Nasal cavity respiratory epithelium epithelial cell of viscerocranial mucosa (primary cell): ENCODE results near the gene KBTBD13. TPM values are rescaled to one million over a fixed set of nuclear protein-coding genes. Genes with fewer than 3 reads are reported as not detected.

ENCODE experiments used
- total RNA-seq: library from RNA; depleted of rRNA; stranded (reverse); fragments of >200 nt; gene quantifications from 2 replicates; pipeline ENCODE4 v1.2.3, GENCODE V29; 2014

Gene KBTBD13
- total RNA-seq = not detected in 2 replicates

DNA sequence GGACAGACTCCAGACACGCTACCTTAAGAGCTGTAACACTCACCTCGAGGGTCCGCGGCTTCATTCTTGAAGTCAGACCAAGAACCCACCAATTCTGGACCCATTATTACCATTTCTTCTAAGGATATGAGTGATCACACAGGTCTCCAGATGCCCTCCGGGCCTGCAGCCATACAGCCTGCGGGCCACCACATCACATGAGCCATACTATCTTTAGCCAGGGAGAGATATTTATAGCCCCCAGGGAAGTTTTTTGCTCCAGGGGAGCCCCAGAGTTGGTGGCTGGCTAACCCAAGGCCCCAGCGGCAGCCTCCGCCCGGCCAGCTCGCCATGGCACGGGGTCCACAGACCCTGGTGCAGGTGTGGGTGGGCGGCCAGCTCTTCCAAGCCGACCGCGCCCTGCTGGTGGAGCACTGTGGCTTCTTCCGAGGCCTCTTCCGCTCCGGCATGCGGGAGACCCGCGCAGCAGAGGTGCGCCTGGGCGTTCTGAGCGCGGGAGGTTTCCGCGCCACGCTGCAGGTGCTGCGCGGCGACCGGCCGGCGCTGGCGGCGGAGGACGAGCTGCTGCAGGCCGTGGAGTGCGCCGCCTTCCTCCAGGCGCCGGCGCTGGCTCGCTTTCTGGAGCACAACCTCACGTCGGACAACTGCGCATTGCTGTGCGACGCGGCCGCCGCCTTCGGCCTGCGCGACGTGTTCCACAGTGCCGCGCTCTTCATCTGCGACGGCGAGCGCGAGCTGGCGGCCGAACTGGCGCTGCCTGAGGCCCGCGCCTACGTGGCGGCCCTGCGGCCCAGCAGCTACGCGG, at the start of gene KBTBD13:
Gene KBTBD13 (plus strand): TSS at position 261 of the 805 bp plus-strand sequence. CDS start 70 bp downstream, at position 331.

DNA sequence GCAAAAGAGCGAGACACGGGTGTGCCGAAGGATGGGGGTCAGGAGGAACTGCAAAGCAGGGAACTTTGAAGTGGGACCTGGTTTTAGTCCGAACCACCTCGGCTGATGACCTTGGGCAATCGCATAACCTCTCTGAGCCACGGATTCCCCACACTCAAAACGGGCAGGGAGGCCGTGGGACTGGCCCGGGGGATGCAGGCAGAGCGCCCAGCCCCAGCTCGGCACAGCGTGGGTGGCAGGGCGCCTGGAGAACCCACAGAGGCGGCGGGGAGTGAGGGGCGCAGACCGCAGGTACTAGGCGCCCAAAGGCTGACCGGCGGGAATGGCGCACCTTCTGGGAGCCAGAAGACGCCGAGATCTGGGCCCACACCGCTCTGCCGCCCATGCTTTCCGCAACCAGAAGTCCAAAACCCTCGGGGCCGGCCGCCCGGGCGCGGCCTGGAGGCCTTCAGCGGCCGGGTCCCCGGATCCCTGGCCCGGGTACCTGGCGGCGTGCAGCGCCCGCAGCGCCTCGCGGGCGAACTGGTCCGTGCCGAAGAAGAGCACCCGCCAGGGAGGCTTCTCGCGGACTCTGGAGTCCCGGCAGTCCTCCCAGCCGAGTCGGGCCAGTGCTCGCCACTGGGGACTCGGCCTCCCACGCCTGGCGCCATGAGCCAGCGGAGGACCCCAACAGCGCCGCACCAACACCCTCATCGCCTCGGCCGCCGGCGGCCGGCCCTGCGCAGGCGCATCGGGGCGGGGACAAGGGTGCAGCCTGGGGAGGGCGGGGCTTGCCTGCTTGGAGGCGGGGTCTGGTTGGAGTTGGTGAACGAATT, 47.4 kb upstream of the KBTBD13 start, which contains the start of gene MTFMT:
Gene MTFMT (minus strand): TSS at position 719 of the 815 bp plus-strand sequence. CDS start 26 bp downstream, at position 693.

DNA sequence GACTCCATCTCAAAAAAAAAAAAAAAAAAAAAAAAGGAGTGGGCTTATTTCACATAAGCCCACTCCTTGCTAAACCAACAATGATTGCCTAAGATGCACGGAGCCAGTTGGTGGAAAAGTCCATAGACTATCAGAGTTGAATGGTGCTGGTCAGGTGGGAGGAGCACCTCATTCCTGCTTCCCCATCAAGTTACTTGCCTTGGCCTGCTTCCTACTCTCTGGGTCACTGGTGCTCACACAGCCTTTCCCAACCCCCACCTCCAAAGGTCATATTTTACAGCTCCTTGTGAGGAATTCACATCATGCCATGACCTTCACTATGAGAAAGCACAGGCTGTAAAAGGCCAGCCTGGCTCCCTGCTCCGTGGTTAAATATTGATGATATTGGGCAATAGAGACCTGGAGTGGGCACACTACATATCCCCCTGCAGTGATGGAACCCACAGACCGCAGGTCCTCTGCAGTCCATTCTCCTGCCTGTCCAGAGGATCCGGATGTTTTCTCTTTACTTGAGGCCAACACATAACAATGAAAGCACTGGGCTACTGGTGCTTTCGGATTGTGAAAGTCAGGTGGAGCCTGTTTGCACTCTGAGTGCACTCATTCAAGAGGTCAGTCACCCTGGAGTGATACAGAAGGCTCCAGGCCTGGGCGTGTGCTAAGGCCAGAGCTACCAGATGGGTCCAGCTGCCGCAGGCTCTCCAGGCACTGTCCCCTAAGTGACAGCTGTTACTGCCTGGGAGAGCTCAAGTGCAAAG, 31.6 kb upstream of the KBTBD13 start, which contains the start of gene SLC51B:
Gene SLC51B (plus strand): TSS at position 664 of the 758 bp plus-strand sequence. CDS start 4,618 bp downstream, outside the sequence.

GRCh38 chr15:65067645-65068402, 8.7 kb upstream of the KBTBD13 start, which contains the start of gene RASL12:
Gene RASL12 (minus strand): TSS chr15:65067991. CDS start chr15:65067835, 156 bp downstream.

GRCh38 chr15:65115086-65115485, 38.5 kb downstream of the KBTBD13 start, which contains the start of gene UBAP1L:
Gene UBAP1L (minus strand): TSS chr15:65115200. CDS start chr15:65106215, 8,985 bp downstream.

Other genes with a start within 250 kb of the KBTBD13 start
- 6.5 and 11.4 TPM in 2 replicates for gene PLEKHO2, start 234.8 kb upstream of the KBTBD13 start, total RNA-seq
- gene ANKDD1A, start 164.8 kb upstream of the KBTBD13 start, total RNA-seq = 0.68 and 2.8 TPM in 2 replicates
- gene SPG21, start 86.8 kb upstream of the KBTBD13 start, total RNA-seq = 78.9 and 117 TPM in 2 replicates
- 16.1 and 30.9 TPM in 2 replicates for gene MTFMT, start 47.1 kb upstream of the KBTBD13 start, total RNA-seq
- not detected in 2 replicates for gene SLC51B, start 31.4 kb upstream of the KBTBD13 start, total RNA-seq
- not detected in 2 replicates for gene RASL12, start 8.8 kb upstream of the KBTBD13 start, total RNA-seq
- gene UBAP1L, start 38.5 kb downstream of the KBTBD13 start, total RNA-seq = 0.34 and 2.5 TPM in 2 replicates
- gene PDCD7, start 57.1 kb downstream of the KBTBD13 start, total RNA-seq = 14.0 and 17.9 TPM in 2 replicates
- gene CLPX, start 108.6 kb downstream of the KBTBD13 start, total RNA-seq = 62.2 and 88.3 TPM in 2 replicates
- gene CILP, start 134.7 kb downstream of the KBTBD13 start, total RNA-seq = under 0.01 and 0.07 TPM in 2 replicates
- gene PARP16, start 210.1 kb downstream of the KBTBD13 start, total RNA-seq = 2.1 and 5.0 TPM in 2 replicates
- gene RNU5A-1, start 219.3 kb downstream of the KBTBD13 start, total RNA-seq = not detected in 2 replicates
- gene RNU5B-1, start 227.9 kb downstream of the KBTBD13 start, total RNA-seq = not detected in 2 replicates